Ishikawa (cell line): Measurements from ENCODE around the gene MYCBP2.

ENCODE experiments used
- CEBPB ChIP-seq: IDR thresholded peaks from 2 replicates; pipeline ENCODE4 v1.6.1; 2012
- CREB1 ChIP-seq: IDR thresholded peaks from 2 replicates; pipeline ENCODE4 v1.6.1; 2012; ENCODE audit warnings: low read depth
- EGR1 ChIP-seq: IDR thresholded peaks from 2 replicates; pipeline ENCODE4 v1.6.1; 2012
- EP300 ChIP-seq: IDR thresholded peaks from 2 replicates; pipeline ENCODE4 v1.6.1; 2012; ENCODE audit warnings: borderline replicate concordance
- FOXM1 ChIP-seq: IDR thresholded peaks from 2 replicates; pipeline ENCODE4 v1.6.1; 2012; ENCODE audit warnings: low read depth, borderline replicate concordance
- RAD21 ChIP-seq: IDR thresholded peaks from 2 replicates; pipeline ENCODE4 v1.6.1; 2012; ENCODE audit warnings: low read depth
- TAF1 ChIP-seq: IDR thresholded peaks from 2 replicates; pipeline ENCODE4 v1.6.1; 2012; ENCODE audit warnings: low read depth, mild to moderate bottlenecking
- TCF12 ChIP-seq: IDR thresholded peaks from 2 replicates; pipeline ENCODE4 v1.6.1; 2012; ENCODE audit warnings: low read depth
- TF ChIP-seq, protein P1 (sequence below): IDR thresholded peaks from 2 replicates; pipeline ENCODE4 v1.6.1; 2012
- TF ChIP-seq, protein P2 (sequence below): IDR thresholded peaks from 2 replicates; pipeline ENCODE4 v1.6.1; 2012; ENCODE audit warnings: low read depth, mild to moderate bottlenecking

DNA sequence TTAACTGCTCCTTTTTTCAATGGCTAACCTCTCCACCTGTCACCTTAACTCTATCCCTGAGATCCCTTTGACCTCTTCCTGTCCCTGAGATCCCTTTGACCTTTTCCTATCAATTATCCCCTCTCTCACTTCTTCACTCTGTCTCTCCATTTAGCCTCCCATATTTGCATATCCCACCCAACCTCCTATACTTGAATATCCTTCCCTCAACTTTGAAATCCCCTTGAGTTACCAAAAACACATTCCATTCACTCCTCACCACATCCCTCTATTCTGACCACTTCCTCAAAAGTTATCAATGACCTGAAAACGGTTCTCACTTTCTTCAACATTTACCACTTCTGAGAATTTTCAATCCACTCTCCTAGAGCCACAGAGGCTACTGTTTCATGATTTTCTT lies 3.0 kb downstream of the MYCBP2 start:
- no peak for TF ChIP-seq TAF1
- no peak for TF ChIP-seq FOXM1
- TF ChIP-seq, protein P1, sequence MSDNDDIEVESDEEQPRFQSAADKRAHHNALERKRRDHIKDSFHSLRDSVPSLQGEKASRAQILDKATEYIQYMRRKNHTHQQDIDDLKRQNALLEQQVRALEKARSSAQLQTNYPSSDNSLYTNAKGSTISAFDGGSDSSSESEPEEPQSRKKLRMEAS, result no peak
- TF ChIP-seq, protein P2, sequence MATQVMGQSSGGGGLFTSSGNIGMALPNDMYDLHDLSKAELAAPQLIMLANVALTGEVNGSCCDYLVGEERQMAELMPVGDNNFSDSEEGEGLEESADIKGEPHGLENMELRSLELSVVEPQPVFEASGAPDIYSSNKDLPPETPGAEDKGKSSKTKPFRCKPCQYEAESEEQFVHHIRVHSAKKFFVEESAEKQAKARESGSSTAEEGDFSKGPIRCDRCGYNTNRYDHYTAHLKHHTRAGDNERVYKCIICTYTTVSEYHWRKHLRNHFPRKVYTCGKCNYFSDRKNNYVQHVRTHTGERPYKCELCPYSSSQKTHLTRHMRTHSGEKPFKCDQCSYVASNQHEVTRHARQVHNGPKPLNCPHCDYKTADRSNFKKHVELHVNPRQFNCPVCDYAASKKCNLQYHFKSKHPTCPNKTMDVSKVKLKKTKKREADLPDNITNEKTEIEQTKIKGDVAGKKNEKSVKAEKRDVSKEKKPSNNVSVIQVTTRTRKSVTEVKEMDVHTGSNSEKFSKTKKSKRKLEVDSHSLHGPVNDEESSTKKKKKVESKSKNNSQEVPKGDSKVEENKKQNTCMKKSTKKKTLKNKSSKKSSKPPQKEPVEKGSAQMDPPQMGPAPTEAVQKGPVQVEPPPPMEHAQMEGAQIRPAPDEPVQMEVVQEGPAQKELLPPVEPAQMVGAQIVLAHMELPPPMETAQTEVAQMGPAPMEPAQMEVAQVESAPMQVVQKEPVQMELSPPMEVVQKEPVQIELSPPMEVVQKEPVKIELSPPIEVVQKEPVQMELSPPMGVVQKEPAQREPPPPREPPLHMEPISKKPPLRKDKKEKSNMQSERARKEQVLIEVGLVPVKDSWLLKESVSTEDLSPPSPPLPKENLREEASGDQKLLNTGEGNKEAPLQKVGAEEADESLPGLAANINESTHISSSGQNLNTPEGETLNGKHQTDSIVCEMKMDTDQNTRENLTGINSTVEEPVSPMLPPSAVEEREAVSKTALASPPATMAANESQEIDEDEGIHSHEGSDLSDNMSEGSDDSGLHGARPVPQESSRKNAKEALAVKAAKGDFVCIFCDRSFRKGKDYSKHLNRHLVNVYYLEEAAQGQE, result no peak
- TF ChIP-seq CEBPB, result no peak
- TF ChIP-seq CREB1, result no peak
- TF ChIP-seq EP300, result no peak
- TF ChIP-seq EGR1, result no peak
- TF ChIP-seq RAD21, result no peak
- TF ChIP-seq TCF12, result no peak
